Smooth muscle cell (in vitro differentiated cells): Measurements from ENCODE around the gene TRMT61A. TPM values are rescaled to one million over a fixed set of nuclear protein-coding genes. Genes with fewer than 3 reads are reported as not detected.

ENCODE experiments used
- DNase-seq: peaks from one replicate; lab custom pipeline; 2025; ENCODE audit not compliant: unreplicated experiment; lab: John Stamatoyannopoulos, UW
- H2AFZ ChIP-seq: fragments of 200-600 bp; sonication (generic); 2 replicates; pipeline ENCODE4 v1.6.0; 2016; ENCODE audit warnings: antibody characterized with exemption, low read depth, mild to moderate bottlenecking
- H3F3A ChIP-seq: fragments of 200-600 bp; sonication (generic); 2 replicates; pipeline ENCODE4 v1.6.0; 2017; ENCODE audit warnings: antibody characterized with exemption, low read depth
- H3K27ac ChIP-seq: fragments of 200-600 bp; sonication (generic); 2 replicates; pipeline ENCODE4 v1.5.1; 2016; ENCODE audit warnings: low read depth, mild to moderate bottlenecking
- H3K27me3 ChIP-seq: fragments of 200-600 bp; sonication (generic); 2 replicates; pipeline ENCODE4 v1.6.1; 2016; ENCODE audit warnings: low read depth, mild to moderate bottlenecking
- H3K36me3 ChIP-seq: fragments of 200-600 bp; sonication (generic); 2 replicates; pipeline ENCODE4 v1.5.1; 2016; ENCODE audit warnings: low read depth
- H3K4me1 ChIP-seq: fragments of 200-600 bp; sonication (generic); 2 replicates; pipeline ENCODE4 v1.5.1; 2016; ENCODE audit warnings: low read depth
- H3K4me2 ChIP-seq: fragments of 200-600 bp; sonication (generic); 2 replicates; pipeline ENCODE4 v1.6.0; 2016; ENCODE audit warnings: mild to moderate bottlenecking
- H3K4me3 ChIP-seq: fragments of 200-600 bp; sonication (generic); 2 replicates; pipeline ENCODE4 v1.5.1; 2016; ENCODE audit warnings: mild to moderate bottlenecking
- H3K79me2 ChIP-seq: fragments of 200-600 bp; sonication (generic); 2 replicates; pipeline ENCODE4 v1.6.0; 2016; ENCODE audit warnings: low read depth, mild to moderate bottlenecking
- H3K9ac ChIP-seq: fragments of 200-600 bp; sonication (generic); 2 replicates; pipeline ENCODE4 v1.6.0; 2016; ENCODE audit warnings: low read depth
- H3K9me3 ChIP-seq: fragments of 200-600 bp; sonication (generic); replicated peaks from 2 replicates; pipeline ENCODE4 v1.5.1; 2016; ENCODE audit warnings: low read depth
- H4K20me1 ChIP-seq: fragments of 200-600 bp; sonication (generic); 2 replicates; pipeline ENCODE4 v1.6.0; 2016; ENCODE audit warnings: low read depth
- CTCF ChIP-seq: fragments of 200-600 bp; sonication (generic); IDR thresholded peaks from 2 replicates; pipeline ENCODE4 v1.5.1; 2017; ENCODE audit warnings: borderline replicate concordance, mild to moderate bottlenecking, antibody characterized with exemption; ENCODE audit not compliant: insufficient read depth, poor library complexity, severe bottlenecking
- WGBS: methylation state at CpG from one replicate; pipeline ENCODE4 v1.1.7; 2016; ENCODE audit warnings: low lambda C conversion rate; 5-methylcytosine and 5-hydroxymethylcytosine counted together
- polyA plus RNA-seq: library from polyadenylated mRNA; unstranded; fragments of >200 nt; fragmentation: Nextera tagmentation; extraction: Ambion mirVana; gene quantifications from 2 replicates; pipeline ENCODE4 v1.2.1, GENCODE V29; 2016
- total RNA-seq: library from RNA; depleted of rRNA; stranded (reverse); fragments of >200 nt; gene quantifications from 2 replicates; pipeline ENCODE4 v1.2.3, GENCODE V29; 2014

The TRMT61A gene
- total and polyA plus RNA-seq, 2 experiments from 2014 or later: 3.7 to 6.7 TPM

GRCh38 chr14:103519043-103519836 lies 9.8 kb upstream of the TRMT61A start:
- Histone ChIP-seq H3K27me3 (peaks cover 19% of the 10 kb centered on the region), H3K36me3 (no peaks in the 10 kb centered on the region), H3K79me2 (no peaks in the 10 kb centered on the region), H3K27ac (no peak overlapping the region), H2AFZ (no peak overlapping the region), H3F3A (no peaks in the 10 kb centered on the region), H3K4me2 (no peak overlapping the region), H3K4me1 (peaks cover 17% of the 10 kb centered on the region), H4K20me1 (peaks cover 6% of the 10 kb centered on the region), H3K4me3 (no peak overlapping the region), H3K9me3 (no peaks in the 10 kb centered on the region), H3K9ac (no peak overlapping the region)
- WGBS: 78% methylated on average over 13 of the region's 13 CpGs
- no peak for DNase-seq
- TF ChIP-seq CTCF: no peak

GRCh38 chr14:103519837-103520212 lies 9.2 kb upstream of the TRMT61A start:
- H2AFZ ChIP-seq: no peak overlapping the region
- no peak overlapping the region for H3K9ac ChIP-seq
- H3K4me3 ChIP-seq: peak overlapping the region; percentile 56
- TF ChIP-seq CTCF: no peak
- H3K27ac ChIP-seq: no peak overlapping the region
- peaks cover 17% of the 10 kb centered on the region for H3K4me1 ChIP-seq
- WGBS: 93% methylated on average over 22 of the region's 22 CpGs
- no peaks in the 10 kb centered on the region for H3K79me2 ChIP-seq
- no peak overlapping the region for H3K4me2 ChIP-seq
- DNase-seq: no peak
- no peaks in the 10 kb centered on the region for H3K36me3 ChIP-seq
- H3K27me3 ChIP-seq: peaks cover 19% of the 10 kb centered on the region
- peaks cover 6% of the 10 kb centered on the region for H4K20me1 ChIP-seq
- no peaks in the 10 kb centered on the region for H3K9me3 ChIP-seq
- H3F3A ChIP-seq: no peaks in the 10 kb centered on the region

GRCh38 chr14:103520269-103520656 lies 8.7 kb upstream of the TRMT61A start:
- Histone ChIP-seq H3K9ac (no peak overlapping the region), H3K27me3 (peaks cover 19% of the 10 kb centered on the region), H3K9me3 (no peaks in the 10 kb centered on the region), H3K4me2 (no peak overlapping the region), H3K36me3 (no peaks in the 10 kb centered on the region), H3K4me1 (peaks cover 17% of the 10 kb centered on the region), H3K79me2 (no peaks in the 10 kb centered on the region), H2AFZ (no peak overlapping the region), H4K20me1 (peaks cover 6% of the 10 kb centered on the region), H3K4me3 (peak overlapping the region; percentile 56), H3F3A (no peaks in the 10 kb centered on the region), H3K27ac (no peak overlapping the region)
- WGBS: 89% methylated on average over 10 of the region's 10 CpGs
- no peak for TF ChIP-seq CTCF
- no peak for DNase-seq
